Progenitor cell of endocrine pancreas (in vitro differentiated cells): ENCODE data around the gene NXNL1. TPM values are rescaled to one million over a fixed set of nuclear protein-coding genes. Genes with fewer than 3 reads are reported as not detected.
A peak's percentile ranks its signal among the peaks of the same experiment; 100 is the strongest.
"Not testable (repeated sequence)": the region's sequence is repeated elsewhere in the genome, so short reads cannot be mapped to it uniquely, and the experiment has no call there.

ENCODE experiments used
- DNase-seq: peaks from one replicate; pipeline ENCODE4 v3.0.0; 2021; ENCODE audit warnings: low spot score; ENCODE audit not compliant: unreplicated experiment
- H3K27ac Mint-ChIP-seq: 2 replicates; pipeline ENCODE4 v1.8.0; 2021; ENCODE audit warnings: mild to moderate bottlenecking, moderate library complexity, mixed read lengths
- H3K27me3 Mint-ChIP-seq: 2 replicates; pipeline ENCODE4 v1.8.0; 2021; ENCODE audit warnings: mixed read lengths
- H3K36me3 Mint-ChIP-seq: 2 replicates; pipeline ENCODE4 v1.8.0; 2022; ENCODE audit warnings: mixed read lengths; ENCODE audit not compliant: insufficient read depth
- H3K4me1 Mint-ChIP-seq: 2 replicates; pipeline ENCODE4 v1.8.0; 2021; ENCODE audit warnings: low read depth, mixed read lengths
- H3K4me3 Mint-ChIP-seq: 2 replicates; pipeline ENCODE4 v1.8.0; 2021; ENCODE audit warnings: low read depth, mild to moderate bottlenecking, moderate library complexity, mixed read lengths
- H3K9me3 Mint-ChIP-seq: 2 replicates; pipeline ENCODE4 v1.8.0; 2021; ENCODE audit warnings: low read depth, mixed read lengths
- CTCF ChIP-seq: fragments of 200-600 bp; sonication (generic); IDR thresholded peaks from one replicate; pipeline ENCODE4 v1.5.0; 2021; ENCODE audit warnings: antibody characterized with exemption, mild to moderate bottlenecking; ENCODE audit not compliant: unreplicated experiment
- total RNA-seq: library from RNA; stranded (reverse); gene quantifications from 2 replicates; pipeline ENCODE4 v1.2.1, GENCODE V29; 2021

NXNL1 gene
- total RNA-seq, 1 donor from 2014 or later = not detected

GRCh38 chr19:17475541-17476115 lies 14.9 kb upstream of the NXNL1 start:
- Mint-ChIP-seq H3K36me3 (no peaks in the 10 kb centered on the region), H3K4me1 (peaks cover 7% of the 10 kb centered on the region)

GRCh38 chr19:17475011-17475540 lies 14.3 kb upstream of the NXNL1 start:
- H3K9me3 Mint-ChIP-seq, H3K27ac Mint-ChIP-seq, H3K36me3 Mint-ChIP-seq, H3K4me1 Mint-ChIP-seq, H3K4me3 Mint-ChIP-seq, DNase-seq, H3K27me3 Mint-ChIP-seq: not testable (repeated sequence)

More at GRCh38 chr19:17475541-17476115, 14.9 kb upstream of the NXNL1 start:
- H3K4me3 Mint-ChIP-seq = no peak overlapping the region
- H3K9me3 Mint-ChIP-seq = no peaks in the 10 kb centered on the region
- DNase-seq = no peak
- peaks cover 6% of the 10 kb centered on the region for H3K27me3 Mint-ChIP-seq
- no peak for TF ChIP-seq CTCF
- no peak overlapping the region for H3K27ac Mint-ChIP-seq

- no peak for TF ChIP-seq CTCF
- Mint-ChIP-seq H3K27me3 (peaks cover 12% of the 10 kb centered on the region), H3K4me1 (peaks cover 14% of the 10 kb centered on the region), H3K27ac (no peak overlapping the region), H3K9me3 (no peaks in the 10 kb centered on the region), H3K36me3 (no peaks in the 10 kb centered on the region), H3K4me3 (no peak overlapping the region)
- no peak for DNase-seq
Measured at GRCh38 chr19:17473041-17473440, 12.3 kb upstream of the NXNL1 start.

- TF ChIP-seq CTCF = no peak
- Mint-ChIP-seq H3K4me3 (peak overlapping the region; percentile 95), H3K27ac (peak overlapping the region; percentile 53), H3K4me1 (peaks cover 14% of the 10 kb centered on the region), H3K36me3 (no peaks in the 10 kb centered on the region), H3K27me3 (peaks cover 20% of the 10 kb centered on the region), H3K9me3 (no peaks in the 10 kb centered on the region)
- DNase-seq = no peak
Measured at GRCh38 chr19:17471410-17472125, 10.8 kb upstream of the NXNL1 start.

- H3K36me3 Mint-ChIP-seq = no peaks in the 10 kb centered on the region
- peaks cover 23% of the 10 kb centered on the region for H3K27me3 Mint-ChIP-seq
- DNase-seq = peak; percentile 97
- H3K4me3 Mint-ChIP-seq = peak within 1 kb of the TSS; percentile 95
- no peaks in the 10 kb centered on the region for H3K9me3 Mint-ChIP-seq
- TF ChIP-seq CTCF = no peak
- H3K4me1 Mint-ChIP-seq = peaks cover 13% of the 10 kb centered on the region
- peak within 1 kb of the TSS; percentile 93 for H3K27ac Mint-ChIP-seq
Measured at GRCh38 chr19:17470068-17470841, 9.5 kb upstream of the NXNL1 start, which contains the start of gene SLC27A1. SLC27A1 (plus strand) TSS chr19:17470524; CDS start chr19:17470541, 17 bp downstream.
